Endothelial cell of umbilical vein (primary cell): Measurements from ENCODE around the gene CCNC. TPM values are rescaled to one million over a fixed set of nuclear protein-coding genes. Genes with fewer than 3 reads are reported as not detected.

Experiments used
- BruUV-seq: library from RNA; stranded (reverse); fragments of 400-500 nt; replicated peaks from 2 replicates; lab custom pipeline; 2021; lab: Mats Ljungman, UMichigan
- CTCF ChIA-PET: fragments of 300-600, 350-600 bp; sonication (Branson Sonifier 250); formaldehyde crosslinking; loops from one replicate; lab custom pipeline; 2021; ENCODE audit warnings: antibody characterized with exemption, inconsistent platforms; lab: Charles Lee
- POLR2A ChIA-PET: fragments of 300-600, 350-600 bp; sonication (Branson Sonifier 250); formaldehyde crosslinking; loops from one replicate; lab custom pipeline; 2021; ENCODE audit warnings: antibody characterized with exemption, inconsistent platforms; lab: Charles Lee
- DNase-seq: peaks from one replicate; pipeline ENCODE4 v3.0.0-alpha.2; 2011; ENCODE audit warnings: low read depth, low spot score
- FAIRE-seq: peaks from 2 replicates; lab custom pipeline; 2011; peaks lifted over from hg19 to GRCh38; lab: Jason Lieb, UNC
- H2AFZ ChIP-seq: 2 replicates; pipeline ENCODE4 v1.6.0; 2012; ENCODE audit warnings: low read depth, low read length, control low read depth, inconsistent platforms
- H3K27ac ChIP-seq: 2 replicates; pipeline ENCODE4 v1.5.1; 2011; ENCODE audit warnings: low read depth, mild to moderate bottlenecking, control low read depth, low read length, moderate library complexity; ENCODE audit not compliant: insufficient read depth
- H3K27me3 ChIP-seq, 2 experiments: 2 replicates each; pipeline versions ENCODE4 v1.6.0 to v1.6.1; 2011; ENCODE audit warnings: low read length in 2 of 2, mixed read lengths in 1 of 2; ENCODE audit not compliant: control insufficient read depth in 2 of 2, insufficient read depth in 2 of 2
- H3K36me3 ChIP-seq, 2 experiments: 2 replicates in 1 of 2; 3 replicates in 1 of 2; pipeline ENCODE4 v1.5.1; 2011; ENCODE audit warnings: low read length in 2 of 2, mild to moderate bottlenecking in 1 of 2, moderate library complexity in 1 of 2; ENCODE audit not compliant: control insufficient read depth in 2 of 2, insufficient read depth in 2 of 2; ENCODE audit errors: extremely low read depth in 1 of 2
- H3K4me1 ChIP-seq: 3 replicates; pipeline ENCODE4 v1.5.1; 2011; ENCODE audit warnings: mild to moderate bottlenecking, low read length; ENCODE audit not compliant: control insufficient read depth, insufficient read depth; ENCODE audit errors: extremely low read depth
- H3K4me2 ChIP-seq: 2 replicates; pipeline ENCODE4 v1.6.1; 2011; ENCODE audit warnings: low read length, control low read depth, mixed read lengths; ENCODE audit not compliant: insufficient read depth
- H3K4me3 ChIP-seq, 3 experiments: fragments of 200-600 bp in 1 of 3; sonication (generic), shearing (Covaris generic) in 1 of 3; replicated peaks in 1 of 3; 2 replicates each; pipeline ENCODE4 v1.5.1; 2011 to 2016; ENCODE audit warnings: control low read depth in 3 of 3, low read length in 3 of 3, mild to moderate bottlenecking in 2 of 3, inconsistent platforms in 1 of 3, low read depth in 1 of 3, moderate library complexity in 1 of 3; ENCODE audit not compliant: insufficient read depth in 1 of 3
- H3K79me2 ChIP-seq: 2 replicates; pipeline ENCODE4 v1.6.0; 2012; ENCODE audit warnings: low read length, inconsistent platforms; ENCODE audit not compliant: control insufficient read depth, insufficient read depth
- H3K9ac ChIP-seq: replicated peaks from 2 replicates; pipeline ENCODE3; 2011; ENCODE audit warnings: low read length, control low read depth; ENCODE audit not compliant: insufficient read depth; ENCODE audit errors: extremely low read depth
- H3K9me1 ChIP-seq: replicated peaks from 3 replicates; pipeline ENCODE4 v1.6.0; 2011; ENCODE audit warnings: mild to moderate bottlenecking, low read length; ENCODE audit not compliant: control insufficient read depth, insufficient read depth; ENCODE audit errors: extremely low read depth
- H3K9me3 ChIP-seq: replicated peaks from 2 replicates; pipeline ENCODE4 v1.5.1; 2012; ENCODE audit warnings: low read length, inconsistent platforms; ENCODE audit not compliant: control insufficient read depth, insufficient read depth
- H4K20me1 ChIP-seq: replicated peaks from 2 replicates; pipeline ENCODE3; 2011; ENCODE audit warnings: mild to moderate bottlenecking, low read length; ENCODE audit not compliant: control insufficient read depth, insufficient read depth; ENCODE audit errors: extremely low read depth
- CTCF ChIP-seq, 2 donors: IDR thresholded peaks; 1 replicate in 1 of 2; 2 replicates in 1 of 2; pipeline ENCODE4 v1.5.1; 2011; ENCODE audit warnings: low read length in 2 of 2, mild to moderate bottlenecking in 2 of 2, moderate library complexity in 2 of 2, control low read depth in 1 of 2, inconsistent platforms in 1 of 2, low read depth in 1 of 2; ENCODE audit not compliant: insufficient read depth in 1 of 2; ENCODE audit errors: extremely low read depth in 1 of 2
- EZH2 ChIP-seq: IDR thresholded peaks from 2 replicates; pipeline ENCODE4 v1.6.1; 2012; ENCODE audit warnings: borderline replicate concordance, low read depth, mild to moderate bottlenecking, moderate library complexity, low read length, inconsistent platforms; ENCODE audit not compliant: severe bottlenecking
- FOS ChIP-seq: IDR thresholded peaks from 2 replicates; pipeline ENCODE4 v1.6.1; 2011; ENCODE audit warnings: mild to moderate bottlenecking, low read length, moderate library complexity, borderline replicate concordance; ENCODE audit not compliant: insufficient read depth
- dilution Hi-C: fragments of 300-500 bp; cut with MboI; formaldehyde crosslinking; loops from one replicate; pipeline ENCODE4 v1.15.0; 2019; ENCODE audit warnings: low sequenced_read_pairs; ENCODE audit not compliant: extremely low pct_ligation_motif_present
- intact Hi-C: fragments of 100-400 bp; cut with micrococcal nuclease; formaldehyde crosslinking; loops from one replicate; pipeline ENCODE4 v1.10.0; 2022
- polyA plus RNA-seq, 4 experiments: library from polyadenylated mRNA; depleted of rRNA in 3 of 4; stranded (reverse) in 3 of 4; unstranded in 1 of 4; fragments of >200 nt; gene quantifications; 2 replicates each; pipeline versions ENCODE4 v1.2.1 to v1.2.3, GENCODE V29; 2011 to 2012; ENCODE audit warnings: missing spikeins in 1 of 4
- total RNA-seq: library from RNA; stranded (reverse); gene quantifications from 2 replicates; pipeline ENCODE4 v1.2.3, GENCODE V29; 2021

The CCNC gene
- total and polyA plus RNA-seq, 2 donors (not counting 3 experiments of a cell fraction or from before 2014, with no cell fraction given), result 18.2 to 53.5 TPM

GRCh38 chr6:99589290-99589672 lies 20.8 kb upstream of the CCNC start:
- peak overlapping the region in 2 of 3 experiments; percentile 37 to 40 for H3K4me3 ChIP-seq
- intact Hi-C loops (loop anchor here (1.0 kb wide), 1 partner anchor 14 kb away; no protein-coding TSS in a partner anchor), dilution Hi-C loops (no loop called here)
- FAIRE-seq, result peak; percentile 26
- H3K4me1 ChIP-seq, result peaks cover 8% of the 10 kb centered on the region
- peaks cover 73 to 81% of the 10 kb centered on the region in 2 experiments for H3K27me3 ChIP-seq
- DNase-seq, result no peak
- H3K27ac ChIP-seq, result no peak overlapping the region
- peak overlapping the region; percentile 72 for H3K4me2 ChIP-seq
- TF ChIP-seq EZH2, result peak; percentile 83
- no peak for TF ChIP-seq CTCF (IDR thresholded peaks at IDR 0.05; ENCODE audit: extremely low read depth in 1 of 2, insufficient read depth in 1 of 2, low read depth in 1 of 2, low read length in 2 of 2)
- TF ChIP-seq FOS, result no peak
- H2AFZ ChIP-seq, result no peak overlapping the region
- no peaks in the 10 kb centered on the region for H3K36me3 ChIP-seq
- CTCF ChIA-PET, result interaction anchor here (1.0 to 4.3 kb wide), 8 partner anchors 14 to 279 kb away, joined by 3 to 27 read pairs (median 4); partner anchors contain the start of gene CCNC
- no peaks in the 10 kb centered on the region for H3K9me3 ChIP-seq
- no peaks in the 10 kb centered on the region for H3K9me1 ChIP-seq
- POLR2A ChIA-PET, result no interaction called here
- H3K79me2 ChIP-seq, result no peaks in the 10 kb centered on the region
- H3K9ac ChIP-seq, result no peak overlapping the region
- H4K20me1 ChIP-seq, result no peaks in the 10 kb centered on the region
- no TSS peak for BruUV-seq
